ENCODE results near the gene MAMLD1.

Gene MAMLD1

GRCh38 chrX:150506020-150506419 is 142.9 kb downstream of the MAMLD1 start:
- no peak for DNase-seq

- DNase-seq = no peak
Measured at GRCh38 chrX:150506486-150506885, 143.4 kb downstream of the MAMLD1 start.

- no peak for DNase-seq
Measured at GRCh38 chrX:150507251-150507856, 144.2 kb downstream of the MAMLD1 start.

- no peak for DNase-seq
Measured at GRCh38 chrX:150508018-150508417, 144.9 kb downstream of the MAMLD1 start.

- DNase-seq = no peak
Measured at GRCh38 chrX:150508451-150509367, 145.6 kb downstream of the MAMLD1 start.

GRCh38 chrX:150509703-150510102 is 146.6 kb downstream of the MAMLD1 start:
- no peak for DNase-seq

GRCh38 chrX:150512461-150512901 is 149.4 kb downstream of the MAMLD1 start:
- DNase-seq = peak; percentile 28

GRCh38 chrX:150513544-150513943 is 150.4 kb downstream of the MAMLD1 start:
- DNase-seq = no peak

GRCh38 chrX:150514462-150514861 is 151.3 kb downstream of the MAMLD1 start:
- DNase-seq = no peak

- no peak for DNase-seq
Measured at GRCh38 chrX:150515801-150516200, 152.7 kb downstream of the MAMLD1 start.

GRCh38 chrX:150517303-150517910 is 154.3 kb downstream of the MAMLD1 start:
- DNase-seq = no peak

GRCh38 chrX:150522494-150522893 is 159.4 kb downstream of the MAMLD1 start:
- DNase-seq = no peak

GRCh38 chrX:150525061-150525919 is 162.2 kb downstream of the MAMLD1 start:
- no peak for DNase-seq

GRCh38 chrX:150526692-150527091 is 163.6 kb downstream of the MAMLD1 start:
- DNase-seq = no peak

- DNase-seq = no peak
Measured at GRCh38 chrX:150527108-150527507, 164.0 kb downstream of the MAMLD1 start.

- no peak for DNase-seq
Measured at GRCh38 chrX:150529587-150529986, 166.5 kb downstream of the MAMLD1 start.

GRCh38 chrX:150530821-150531220 is 167.7 kb downstream of the MAMLD1 start:
- no peak for DNase-seq

GRCh38 chrX:150531467-150531866 is 168.3 kb downstream of the MAMLD1 start:
- DNase-seq = no peak

- no peak for DNase-seq
Measured at GRCh38 chrX:150533863-150534262, 170.7 kb downstream of the MAMLD1 start.

GRCh38 chrX:150536455-150537116 is 173.5 kb downstream of the MAMLD1 start:
- no peak for DNase-seq

GRCh38 chrX:150537851-150538250 is 174.7 kb downstream of the MAMLD1 start:
- DNase-seq = no peak

GRCh38 chrX:150540965-150541364 is 177.8 kb downstream of the MAMLD1 start:
- no peak for DNase-seq

All from NCI-H2171 treated with DMSO at 0.1 percent for 48 hours (cell line).